Measurements from ENCODE around the gene IFITM5.

IFITM5 gene

DNA sequence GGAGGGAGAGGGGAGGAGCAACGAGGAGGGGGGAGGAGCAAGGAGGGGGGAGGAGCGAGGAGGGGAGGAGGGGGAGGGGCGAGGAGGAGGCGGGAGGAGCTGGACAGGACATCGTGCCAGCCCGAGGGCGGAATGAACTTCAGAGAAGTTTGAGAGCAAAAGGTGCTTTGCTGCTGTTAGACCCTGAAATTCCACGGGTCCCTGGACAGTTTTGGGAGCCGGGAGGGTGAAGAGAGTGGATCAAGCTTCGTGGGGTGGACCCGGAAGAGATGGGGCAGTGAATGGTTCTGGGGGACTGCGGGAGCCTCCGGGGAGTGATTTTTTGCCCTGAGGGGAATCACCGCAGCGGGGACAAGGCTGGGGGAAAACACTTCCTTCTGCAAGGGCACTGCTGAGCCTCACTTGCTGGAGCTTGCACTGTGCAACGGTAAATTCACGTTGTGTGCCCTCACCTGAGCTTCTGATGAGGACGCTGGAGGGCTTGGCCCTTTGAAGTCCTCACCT lies 31.8 kb downstream of the IFITM5 start:
- Histone ChIP-seq H3K9ac (ENCODE audit: low read length) (no peak overlapping the region), H2BK5ac (ENCODE audit: low read length) (no peak overlapping the region), H3K4ac (ENCODE audit: low read depth, low read length) (no peak overlapping the region), H4K8ac (ENCODE audit: low read depth, low read length) (no peak overlapping the region), H3K36me3 (ENCODE audit: control insufficient read depth, insufficient read depth, low read length) (no peaks in the 10 kb centered on the region), H2BK15ac (replicated peaks; ENCODE audit: low read depth) (no peak overlapping the region), H4K5ac (ENCODE audit: low read length) (no peak overlapping the region), H3K4me3 (ENCODE audit: low read length) (no peak overlapping the region), H2AK5ac (ENCODE audit: low read length) (no peak overlapping the region), H3K79me1 (ENCODE audit: low read length) (no peaks in the 10 kb centered on the region), H3K23ac (ENCODE audit: low read length) (no peak overlapping the region), H3K18ac (ENCODE audit: low read length) (no peak overlapping the region), H3K27ac (ENCODE audit: low read depth, low read length) (no peak overlapping the region), H3K27me3 (ENCODE audit: insufficient read depth, low read length, poor library complexity) (no peaks in the 10 kb centered on the region), H3K79me2 (ENCODE audit: control insufficient read depth, insufficient read depth, low read length) (no peaks in the 10 kb centered on the region), H3K4me2 (ENCODE audit: low read length) (no peak overlapping the region), H2BK120ac (ENCODE audit: low read depth, low read length) (no peak overlapping the region), H3K4me1 (ENCODE audit: control insufficient read depth, low read depth, low read length) (no peaks in the 10 kb centered on the region), H3K56ac (ENCODE audit: low read length) (no peak overlapping the region)
- DNase-seq, result peak; percentile 23
- WGBS (ENCODE audit: extremely low coverage, insufficient coverage, low lambda C conversion rate), result no CpG with 5 or more reads among the region's 18 CpGs

DNA sequence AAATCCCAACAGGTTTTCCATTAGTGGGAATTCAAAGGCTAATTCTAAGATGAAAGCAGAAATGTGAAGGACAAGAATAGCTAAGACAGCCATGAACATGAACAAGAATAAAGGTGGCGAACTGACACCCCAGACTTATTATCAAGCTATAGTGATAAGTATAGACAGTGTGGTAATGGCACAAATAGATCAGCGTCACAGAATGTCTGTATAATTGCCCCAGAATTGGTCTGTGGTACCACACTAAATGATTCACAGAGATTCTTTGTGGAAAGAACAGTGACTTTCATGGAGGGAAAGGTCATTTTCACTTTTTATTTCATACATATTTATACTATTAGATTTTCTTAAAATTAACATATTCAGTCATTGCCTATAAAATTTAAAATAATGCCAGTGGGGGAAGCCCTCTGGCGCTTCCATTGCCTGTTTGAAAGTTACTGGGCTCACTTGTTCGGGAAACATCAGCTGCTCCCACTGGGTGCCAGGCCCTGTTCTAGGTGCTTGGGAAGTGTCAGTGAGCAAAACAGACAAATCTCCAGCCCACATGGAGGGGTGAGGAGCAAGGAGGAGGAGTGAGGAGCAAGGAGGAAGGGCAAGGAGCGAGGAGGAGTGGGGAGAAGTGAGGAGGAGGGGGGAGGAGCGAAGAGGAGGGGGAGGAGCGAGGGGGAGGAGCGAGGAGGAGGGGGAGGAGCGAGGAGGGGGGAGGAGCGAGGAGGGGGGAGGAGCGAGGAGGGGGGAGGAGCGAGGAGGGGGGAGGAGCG lies 32.5 kb downstream of the IFITM5 start:
- H2BK5ac ChIP-seq (ENCODE audit: low read length), result no peak overlapping the region
- no peak overlapping the region for H3K4ac ChIP-seq (ENCODE audit: low read depth, low read length)
- H2BK15ac ChIP-seq (replicated peaks; ENCODE audit: low read depth), result no peak overlapping the region
- H3K4me1 ChIP-seq (ENCODE audit: control insufficient read depth, low read depth, low read length), result no peaks in the 10 kb centered on the region
- H3K36me3 ChIP-seq (ENCODE audit: control insufficient read depth, insufficient read depth, low read length), result no peaks in the 10 kb centered on the region
- H3K9ac ChIP-seq (ENCODE audit: low read length), result no peak overlapping the region
- no peak overlapping the region for H3K18ac ChIP-seq (ENCODE audit: low read length)
- H3K79me2 ChIP-seq (ENCODE audit: control insufficient read depth, insufficient read depth, low read length), result no peaks in the 10 kb centered on the region
- H4K8ac ChIP-seq (ENCODE audit: low read depth, low read length), result no peak overlapping the region
- DNase-seq, result peak; percentile 7
- H3K56ac ChIP-seq (ENCODE audit: low read length), result no peak overlapping the region
- H3K79me1 ChIP-seq (ENCODE audit: low read length), result no peaks in the 10 kb centered on the region
- no peaks in the 10 kb centered on the region for H3K27me3 ChIP-seq (ENCODE audit: insufficient read depth, low read length, poor library complexity)
- no peak overlapping the region for H4K5ac ChIP-seq (ENCODE audit: low read length)
- H3K23ac ChIP-seq (ENCODE audit: low read length), result no peak overlapping the region
- no CpG with 5 or more reads among the region's 13 CpGs for WGBS (ENCODE audit: extremely low coverage, insufficient coverage, low lambda C conversion rate)
- no peak overlapping the region for H3K4me2 ChIP-seq (ENCODE audit: low read length)
- no peak overlapping the region for H3K27ac ChIP-seq (ENCODE audit: low read depth, low read length)
- no peak overlapping the region for H2BK120ac ChIP-seq (ENCODE audit: low read depth, low read length)
- H2AK5ac ChIP-seq (ENCODE audit: low read length), result no peak overlapping the region
- no peak overlapping the region for H3K4me3 ChIP-seq (ENCODE audit: low read length)

DNA sequence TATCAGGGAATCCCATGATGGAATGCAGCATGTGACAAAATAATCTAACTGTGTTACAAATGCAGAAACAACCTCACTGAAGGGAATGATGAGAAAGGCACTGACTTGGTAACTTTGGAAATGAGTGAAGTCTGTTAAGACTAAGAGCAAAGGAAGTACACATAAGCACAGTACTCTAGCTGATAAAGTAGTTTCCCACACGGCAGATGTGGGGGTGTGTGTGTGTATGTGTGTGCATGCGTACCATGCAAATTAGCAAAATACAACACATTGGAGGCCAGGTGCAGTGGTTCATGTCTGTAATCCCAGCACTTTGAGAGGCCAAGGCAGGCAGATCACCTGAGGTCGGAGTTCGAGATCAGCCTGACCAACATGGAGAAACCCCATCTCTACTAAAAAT lies 37.7 kb downstream of the IFITM5 start:
- Histone ChIP-seq H2AK5ac (ENCODE audit: low read length) (no peak overlapping the region), H3K4me1 (ENCODE audit: control insufficient read depth, low read depth, low read length) (no peaks in the 10 kb centered on the region), H3K23ac (ENCODE audit: low read length) (no peak overlapping the region), H4K5ac (ENCODE audit: low read length) (no peak overlapping the region), H2BK5ac (ENCODE audit: low read length) (no peak overlapping the region), H2BK15ac (replicated peaks; ENCODE audit: low read depth) (no peak overlapping the region), H3K4ac (ENCODE audit: low read depth, low read length) (no peak overlapping the region), H3K4me2 (ENCODE audit: low read length) (no peak overlapping the region), H3K27ac (ENCODE audit: low read depth, low read length) (no peak overlapping the region), H3K79me1 (ENCODE audit: low read length) (no peaks in the 10 kb centered on the region), H3K9ac (ENCODE audit: low read length) (no peak overlapping the region), H4K8ac (ENCODE audit: low read depth, low read length) (no peak overlapping the region), H3K56ac (ENCODE audit: low read length) (no peak overlapping the region), H3K36me3 (ENCODE audit: control insufficient read depth, insufficient read depth, low read length) (no peaks in the 10 kb centered on the region), H3K79me2 (ENCODE audit: control insufficient read depth, insufficient read depth, low read length) (no peaks in the 10 kb centered on the region), H3K27me3 (ENCODE audit: insufficient read depth, low read length, poor library complexity) (no peaks in the 10 kb centered on the region), H3K4me3 (ENCODE audit: low read length) (no peak overlapping the region), H2BK120ac (ENCODE audit: low read depth, low read length) (no peak overlapping the region), H3K18ac (ENCODE audit: low read length) (no peak overlapping the region)
- no CpG with 5 or more reads among the region's 4 CpGs for WGBS (ENCODE audit: extremely low coverage, insufficient coverage, low lambda C conversion rate)
- DNase-seq, result no peak

DNA sequence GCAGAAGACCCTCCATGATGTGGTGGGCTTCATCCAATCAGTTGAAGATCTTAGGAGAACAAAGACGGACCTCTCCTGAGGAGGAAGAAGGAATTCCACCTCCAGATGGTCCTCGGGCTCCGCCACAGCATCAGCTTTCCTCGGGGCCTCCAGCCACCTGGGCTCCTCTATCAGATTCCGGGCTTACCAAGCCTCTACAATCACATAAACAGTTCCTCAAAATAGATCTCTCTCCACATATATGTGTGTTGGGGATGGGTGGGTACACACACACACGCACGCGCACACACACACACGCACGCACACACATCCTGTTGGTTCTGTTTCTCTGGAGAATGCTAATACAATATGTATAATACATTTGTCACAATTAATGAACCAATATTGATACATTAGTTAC lies 39.9 kb downstream of the IFITM5 start:
- Histone ChIP-seq H2BK120ac (ENCODE audit: low read depth, low read length) (no peak overlapping the region), H3K18ac (ENCODE audit: low read length) (no peak overlapping the region), H4K8ac (ENCODE audit: low read depth, low read length) (no peak overlapping the region), H3K79me1 (ENCODE audit: low read length) (no peaks in the 10 kb centered on the region), H3K27ac (ENCODE audit: low read depth, low read length) (no peak overlapping the region), H3K36me3 (ENCODE audit: control insufficient read depth, insufficient read depth, low read length) (no peaks in the 10 kb centered on the region), H3K56ac (ENCODE audit: low read length) (no peak overlapping the region), H2BK15ac (replicated peaks; ENCODE audit: low read depth) (no peak overlapping the region), H3K27me3 (ENCODE audit: insufficient read depth, low read length, poor library complexity) (no peaks in the 10 kb centered on the region), H3K4me2 (ENCODE audit: low read length) (no peak overlapping the region), H4K5ac (ENCODE audit: low read length) (no peak overlapping the region), H3K9ac (ENCODE audit: low read length) (no peak overlapping the region), H3K4me1 (ENCODE audit: control insufficient read depth, low read depth, low read length) (no peaks in the 10 kb centered on the region), H3K4ac (ENCODE audit: low read depth, low read length) (no peak overlapping the region), H3K79me2 (ENCODE audit: control insufficient read depth, insufficient read depth, low read length) (no peaks in the 10 kb centered on the region), H2AK5ac (ENCODE audit: low read length) (no peak overlapping the region), H3K4me3 (ENCODE audit: low read length) (no peak overlapping the region), H2BK5ac (ENCODE audit: low read length) (no peak overlapping the region), H3K23ac (ENCODE audit: low read length) (no peak overlapping the region)
- no CpG with 5 or more reads among the region's 10 CpGs for WGBS (ENCODE audit: extremely low coverage, insufficient coverage, low lambda C conversion rate)
- DNase-seq, result no peak

DNA sequence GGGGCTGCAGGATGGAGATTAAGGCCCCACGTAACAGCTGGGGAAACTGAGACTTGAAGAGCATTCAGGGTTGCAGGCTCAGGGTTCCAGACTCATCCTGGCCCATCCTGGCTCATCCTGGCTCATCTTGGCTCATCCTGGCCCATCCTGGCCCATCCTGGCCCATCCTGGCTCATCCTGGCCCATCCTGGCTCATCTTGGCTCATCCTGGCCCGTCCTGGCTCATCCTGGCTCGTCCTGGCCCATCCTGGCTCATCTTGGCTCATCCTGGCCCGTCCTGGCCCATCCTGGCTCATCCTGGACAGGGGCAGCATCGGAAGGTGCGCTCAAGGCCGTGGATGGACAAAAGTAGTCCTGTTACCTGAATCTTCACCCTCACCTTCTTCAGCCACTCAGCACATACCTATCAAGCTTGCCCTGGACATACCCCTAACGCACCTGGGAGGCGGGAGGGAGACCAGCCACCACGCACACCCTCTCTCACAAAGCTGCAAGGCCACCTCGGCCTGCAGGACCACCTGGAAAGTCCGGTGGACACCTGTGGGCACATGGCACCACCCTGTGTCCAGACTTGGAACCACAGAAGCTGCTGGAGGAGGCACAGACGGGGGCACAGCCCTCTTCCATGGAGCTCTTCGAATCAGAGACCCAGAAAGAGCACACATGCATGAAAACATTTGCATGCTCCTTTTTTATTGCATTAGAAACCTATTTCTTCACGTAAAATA lies 41.4 kb downstream of the IFITM5 start:
- H2BK15ac ChIP-seq (replicated peaks; ENCODE audit: low read depth), result no peak overlapping the region
- H3K56ac ChIP-seq (ENCODE audit: low read length), result no peak overlapping the region
- H3K18ac ChIP-seq (ENCODE audit: low read length), result no peak overlapping the region
- WGBS (ENCODE audit: extremely low coverage, insufficient coverage, low lambda C conversion rate), result no CpG with 5 or more reads among the region's 15 CpGs
- H2BK120ac ChIP-seq (ENCODE audit: low read depth, low read length), result no peak overlapping the region
- no peak for DNase-seq
- no peak overlapping the region for H3K23ac ChIP-seq (ENCODE audit: low read length)
- H2AK5ac ChIP-seq (ENCODE audit: low read length), result no peak overlapping the region
- no peak overlapping the region for H4K8ac ChIP-seq (ENCODE audit: low read depth, low read length)
- no peak overlapping the region for H3K4ac ChIP-seq (ENCODE audit: low read depth, low read length)
- H4K5ac ChIP-seq (ENCODE audit: low read length), result no peak overlapping the region
- H2BK5ac ChIP-seq (ENCODE audit: low read length), result no peak overlapping the region
- no peaks in the 10 kb centered on the region for H3K27me3 ChIP-seq (ENCODE audit: insufficient read depth, low read length, poor library complexity)
- no peak overlapping the region for H3K4me3 ChIP-seq (ENCODE audit: low read length)
- no peak overlapping the region for H3K27ac ChIP-seq (ENCODE audit: low read depth, low read length)
- H3K79me1 ChIP-seq (ENCODE audit: low read length), result no peaks in the 10 kb centered on the region
- H3K36me3 ChIP-seq (ENCODE audit: control insufficient read depth, insufficient read depth, low read length), result no peaks in the 10 kb centered on the region
- H3K9ac ChIP-seq (ENCODE audit: low read length), result no peak overlapping the region
- H3K79me2 ChIP-seq (ENCODE audit: control insufficient read depth, insufficient read depth, low read length), result no peaks in the 10 kb centered on the region
- H3K4me2 ChIP-seq (ENCODE audit: low read length), result no peak overlapping the region
- no peaks in the 10 kb centered on the region for H3K4me1 ChIP-seq (ENCODE audit: control insufficient read depth, low read depth, low read length)
